ENCODE results near the gene TARDBP.

DNA sequence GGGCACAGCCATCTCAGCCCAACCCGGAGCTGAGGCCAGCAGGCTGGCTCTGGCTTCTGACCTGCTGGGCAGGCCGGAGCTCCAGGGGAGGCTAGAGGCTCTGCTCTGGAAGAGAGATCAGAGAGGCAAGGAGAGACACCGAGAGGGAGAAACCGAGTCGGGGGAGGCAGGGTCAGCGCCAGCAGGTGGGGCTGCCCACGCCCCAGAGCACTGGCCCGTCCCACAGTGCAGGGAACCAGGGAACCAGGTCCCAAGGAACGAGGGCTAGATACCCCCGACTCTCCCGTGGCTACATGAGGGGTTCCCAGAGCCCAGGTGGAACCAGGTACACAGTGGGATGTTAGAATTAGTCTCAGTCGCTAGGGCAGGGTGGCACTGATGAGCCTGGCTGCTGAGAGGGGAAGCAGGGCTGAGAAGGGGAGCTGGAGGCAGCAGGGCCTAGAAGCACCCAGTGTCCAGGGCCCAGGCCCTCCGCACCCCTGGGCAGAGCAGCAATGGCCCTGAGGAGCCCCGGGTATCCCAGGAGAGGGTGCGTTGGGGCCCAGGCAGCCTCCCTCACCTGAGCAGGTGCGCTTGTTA lies 32.5 kb downstream of the TARDBP start:
- no peak for TF ChIP-seq CTCF (IDR thresholded peaks at IDR 0.05)
- TF ChIP-seq ZFX (IDR thresholded peaks at IDR 0.05; ENCODE audit: borderline replicate concordance), result no peak

Measured in 22Rv1 (cell line).